Gastrocnemius medialis (tissue), 4 donors: Measurements from ENCODE around the gene HARS1.

Experiments used
- CTCF ChIP-seq, 5 experiments: fragments of 450-650 bp in 3 of 5; fragments of 200-600 bp in 2 of 5; sonication (generic) in 2 of 5; IDR thresholded peaks in 4 of 5; conservative IDR thresholded peaks in 1 of 5; 1 replicate in 4 of 5; 2 replicates in 1 of 5; pipeline ENCODE4 v1.5.1; 2016 to 2019; ENCODE audit warnings: antibody characterized with exemption in 5 of 5, mild to moderate bottlenecking in 3 of 5, moderate library complexity in 3 of 5
- POLR2A ChIP-seq, 2 donors: fragments of 450-650 bp; IDR thresholded peaks; one replicate each; pipeline ENCODE4 v1.6.1; 2017; ENCODE audit warnings: antibody characterized with exemption in 2 of 2, mild to moderate bottlenecking in 2 of 2, moderate library complexity in 2 of 2

GRCh38 chr5:140647042-140647419 is 44.1 kb downstream of the HARS1 start:
- TF ChIP-seq CTCF (IDR thresholded peaks at IDR 0.05 in 4 of 5, conservative IDR thresholded peaks at IDR 0.05 in 1 of 5) (no peak), POLR2A (IDR thresholded peaks at IDR 0.05) (no peak)
